CD4-positive, alpha-beta T cell (primary cell): ENCODE results near the gene AGPS. TPM values are rescaled to one million over a fixed set of nuclear protein-coding genes. Genes with fewer than 3 reads are reported as not detected.

Experiments
- ATAC-seq: fragments of 200-7000 bp; cut with Tn5 transposase; one replicate; pipeline ENCODE4 v1.10.0; 2022; ENCODE audit warnings: mild to moderate bottlenecking; ENCODE audit not compliant: poor library complexity
- CTCF ChIA-PET: fragments of 350-600 bp; sonication (Branson Sonifier 250); formaldehyde crosslinking; loops from one replicate; lab custom pipeline; 2021; ENCODE audit warnings: antibody characterized with exemption, inconsistent platforms; lab: Charles Lee
- POLR2A ChIA-PET: fragments of 350-600 bp; sonication (Branson Sonifier 250); formaldehyde crosslinking; loops from one replicate; lab custom pipeline; 2021; ENCODE audit warnings: antibody characterized with exemption, inconsistent platforms; lab: Charles Lee
- DNase-seq, 14 experiments: peaks; one replicate each; pipeline ENCODE4 v3.0.0-alpha.2; 2013 to 2020; ENCODE audit warnings: mixed read lengths in 2 of 14
- H3K27ac ChIP-seq, 2 donors: one replicate each; pipeline versions ENCODE4 v1.5.1 to v1.7.0; 2013; ENCODE audit warnings: low read length in 2 of 2, low read depth in 1 of 2, mild to moderate bottlenecking in 1 of 2
- H3K27me3 ChIP-seq, 2 experiments: 1 replicate in 1 of 2; 2 replicates in 1 of 2; pipeline versions ENCODE4 v1.6.1 to v1.7.0; 2013; ENCODE audit warnings: low read length in 2 of 2, control low read depth in 1 of 2, mild to moderate bottlenecking in 1 of 2, moderate library complexity in 1 of 2; ENCODE audit not compliant: insufficient read depth in 2 of 2, control insufficient read depth in 1 of 2
- H3K36me3 ChIP-seq: one replicate; pipeline ENCODE4 v1.6.1; 2013; ENCODE audit warnings: low read length, control low read depth; ENCODE audit not compliant: insufficient read depth
- H3K4me1 ChIP-seq: one replicate; pipeline ENCODE4 v1.6.1; 2013; ENCODE audit warnings: low read length, control low read depth; ENCODE audit not compliant: insufficient read depth
- H3K4me3 ChIP-seq: one replicate; pipeline ENCODE4 v1.5.1; 2013; ENCODE audit warnings: mild to moderate bottlenecking, low read length, moderate library complexity
- H3K9me3 ChIP-seq, 2 experiments: 1 replicate in 1 of 2; 2 replicates in 1 of 2; pipeline versions ENCODE4 v1.6.1 to v1.7.0; 2013; ENCODE audit warnings: low read length in 2 of 2, mild to moderate bottlenecking in 2 of 2, control low read depth in 1 of 2, moderate library complexity in 1 of 2; ENCODE audit not compliant: control insufficient read depth in 1 of 2, insufficient read depth in 1 of 2
- H3K27ac Mint-ChIP-seq: one replicate; pipeline ENCODE4 v1.8.0; 2020; ENCODE audit warnings: mixed read lengths
- H3K27me3 Mint-ChIP-seq: one replicate; pipeline ENCODE4 v1.8.0; 2021; ENCODE audit warnings: mixed read lengths
- H3K36me3 Mint-ChIP-seq: one replicate; pipeline ENCODE4 v1.8.0; 2021; ENCODE audit warnings: low read depth, mixed read lengths
- H3K4me1 Mint-ChIP-seq: one replicate; pipeline ENCODE4 v1.8.0; 2021; ENCODE audit warnings: low read depth, mixed read lengths
- H3K4me3 Mint-ChIP-seq: one replicate; pipeline ENCODE4 v1.8.0; 2020; ENCODE audit warnings: mild to moderate bottlenecking, mixed read lengths
- H3K9me3 Mint-ChIP-seq: one replicate; pipeline ENCODE4 v1.8.0; 2020; ENCODE audit warnings: mixed read lengths
- CTCF ChIP-seq: fragments of 200-600 bp; IDR thresholded peaks from one replicate; pipeline ENCODE4 v1.8.0; 2022; ENCODE audit warnings: antibody characterized with exemption, mild to moderate bottlenecking
- intact Hi-C, 2 experiments: fragments of 100-400 bp; cut with DNase I in 1 of 2; cut with micrococcal nuclease in 1 of 2; formaldehyde crosslinking; loops; one replicate each; pipeline versions ENCODE4 v1.15.1 to v1.9.0; 2023 to 2025; cut with DNase I, micrococcal nuclease
- total RNA-seq, 174 experiments: library from RNA in 2 of 174; stranded (reverse) in 2 of 174; gene quantifications; one replicate each; pipeline ENCODE4 v1.2.3 and lab custom pipeline; 2021 to 2026

Gene AGPS
- total RNA-seq, 2 experiments from 2014 or later: 21.5 to 23.9 TPM

GRCh38 chr2:177545143-177545542 lies 152.6 kb downstream of the AGPS start:
- Mint-ChIP-seq H3K27ac (no peak overlapping the region), H3K9me3 (peaks cover 4% of the 10 kb centered on the region), H3K4me1 (no peaks in the 10 kb centered on the region), H3K27me3 (no peaks in the 10 kb centered on the region), H3K36me3 (peaks cover 3% of the 10 kb centered on the region), H3K4me3 (no peak overlapping the region)
- no peaks in the 10 kb centered on the region for H3K36me3 ChIP-seq
- ChIA-PET POLR2A (no interaction called here), CTCF (no interaction called here)
- H3K9me3 ChIP-seq: no peaks in the 10 kb centered on the region
- ATAC-seq (no peak), DNase-seq (no peak)
- no peak overlapping the region for H3K4me3 ChIP-seq
- TF ChIP-seq CTCF: no peak
- H3K27me3 ChIP-seq: no peaks in the 10 kb centered on the region
- no peak overlapping the region for H3K27ac ChIP-seq
- intact Hi-C loops: loop anchor here in 1 of 2 experiments (5.0 kb wide), 1 partner anchor 338 kb away; no protein-coding TSS in a partner anchor
- H3K4me1 ChIP-seq: no peaks in the 10 kb centered on the region

DNA sequence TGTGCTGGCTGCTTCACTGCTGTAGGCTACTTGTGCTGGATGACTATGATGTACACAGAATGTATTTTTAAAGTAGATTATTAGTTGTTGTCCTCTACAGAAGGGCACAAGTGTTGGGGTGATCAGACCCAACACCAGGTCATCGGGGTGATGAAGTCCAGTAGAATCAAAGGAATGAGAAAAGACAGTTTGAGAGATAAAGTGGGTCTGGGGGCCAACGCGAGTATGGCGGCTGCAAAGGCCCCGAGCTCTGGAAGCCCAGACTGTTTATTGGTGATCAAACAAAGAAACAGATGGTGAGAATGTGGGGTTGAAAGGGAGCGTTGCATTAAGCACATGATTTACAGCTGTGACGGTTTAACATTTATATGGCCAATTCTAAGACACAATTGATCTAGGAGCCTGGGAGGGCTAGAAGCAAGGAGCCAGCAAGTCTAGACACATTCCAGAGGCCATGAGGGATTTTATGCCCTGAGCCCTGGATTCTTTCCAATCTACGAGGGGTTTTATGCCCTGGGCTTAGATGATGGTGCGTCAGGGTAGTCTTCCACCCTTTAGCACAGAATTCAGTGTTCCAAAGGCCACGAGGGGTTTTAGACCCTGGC lies 153.5 kb downstream of the AGPS start:
- intact Hi-C loops: loop anchor here in 1 of 2 experiments (5.0 kb wide), 1 partner anchor 339 kb away; no protein-coding TSS in a partner anchor
- no peaks in the 10 kb centered on the region for H3K4me1 Mint-ChIP-seq
- no peaks in the 10 kb centered on the region for H3K36me3 ChIP-seq
- POLR2A ChIA-PET: no interaction called here
- no peaks in the 10 kb centered on the region for H3K27me3 ChIP-seq
- H3K27ac Mint-ChIP-seq: no peak overlapping the region
- no peak overlapping the region for H3K4me3 ChIP-seq
- H3K4me3 Mint-ChIP-seq: no peak overlapping the region
- H3K27ac ChIP-seq: no peak overlapping the region
- TF ChIP-seq CTCF: no peak
- H3K36me3 Mint-ChIP-seq: peaks cover 2% of the 10 kb centered on the region
- no peaks in the 10 kb centered on the region for H3K4me1 ChIP-seq
- ATAC-seq (no peak), DNase-seq (no peak)
- no peaks in the 10 kb centered on the region for H3K27me3 Mint-ChIP-seq
- no peaks in the 10 kb centered on the region for H3K9me3 ChIP-seq
- CTCF ChIA-PET: no interaction called here
- peaks cover 4% of the 10 kb centered on the region for H3K9me3 Mint-ChIP-seq

DNA sequence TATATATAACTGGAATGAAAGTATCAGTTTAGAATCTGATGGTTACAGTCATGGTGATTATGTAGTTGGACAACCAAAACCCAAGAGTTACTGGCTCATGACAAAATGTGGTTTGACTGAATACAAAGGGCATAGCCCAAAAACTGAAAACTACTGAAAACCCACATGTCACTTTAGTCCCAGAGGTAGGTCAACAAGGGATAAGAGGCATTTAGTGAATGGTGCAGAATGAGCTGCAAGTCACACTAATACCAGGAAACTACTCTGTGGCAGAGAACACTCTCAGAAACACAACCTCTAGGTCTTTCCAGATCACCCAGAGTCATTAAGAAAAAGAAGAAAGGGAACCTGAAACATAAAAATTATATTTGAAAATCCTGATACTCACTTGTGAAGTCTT lies 154.5 kb downstream of the AGPS start:
- intact Hi-C loops: loop anchor here in 1 of 2 experiments (5.0 kb wide), 1 partner anchor 340 kb away; no protein-coding TSS in a partner anchor
- Mint-ChIP-seq H3K27me3 (no peaks in the 10 kb centered on the region), H3K9me3 (peaks cover 4% of the 10 kb centered on the region), H3K4me1 (no peaks in the 10 kb centered on the region), H3K36me3 (no peaks in the 10 kb centered on the region), H3K4me3 (no peak overlapping the region), H3K27ac (no peak overlapping the region)
- Histone ChIP-seq H3K27ac (no peak overlapping the region), H3K4me3 (no peak overlapping the region), H3K36me3 (no peaks in the 10 kb centered on the region), H3K27me3 (no peaks in the 10 kb centered on the region), H3K9me3 (no peaks in the 10 kb centered on the region), H3K4me1 (peaks cover 4% of the 10 kb centered on the region)
- CTCF ChIA-PET: no interaction called here
- DNase-seq (no peak), ATAC-seq (no peak)
- no peak for TF ChIP-seq CTCF
- POLR2A ChIA-PET: no interaction called here
